H1 (cell line): ENCODE measurements around the gene SUGT1. TPM values are rescaled to one million over a fixed set of nuclear protein-coding genes. Genes with fewer than 3 reads are reported as not detected.

Experiments used
- CHD1 ChIP-seq: IDR thresholded peaks from 2 replicates; pipeline ENCODE4 v1.6.1; 2012; ENCODE audit warnings: low read depth, low read length, improper control_type of control experiment
- SP4 ChIP-seq: IDR thresholded peaks from 2 replicates; pipeline ENCODE4 v1.6.1; 2012; ENCODE audit warnings: low read length, inconsistent platforms
- polyA plus RNA-seq, 7 experiments: library from polyadenylated mRNA; depleted of rRNA in 3 of 7; stranded (reverse) in 5 of 7; unstranded in 2 of 7; fragments of >200 nt in 5 of 7; fragments of 200-250 nt in 2 of 7; gene quantifications; 1 replicate in 5 of 7; 2 replicates in 1 of 7; 4 replicates in 1 of 7; pipeline versions ENCODE4 v1.2.1 to v1.2.3, GENCODE V29; 2011 to 2013; ENCODE audit warnings: missing spikeins in 2 of 7, mixed read lengths in 2 of 7
- total RNA-seq: library from RNA; stranded (reverse); fragmentation: NEBNext Ultra II Directional; extraction: Animal tissue kit (Norgen Biotek cat#: 25700); gene quantifications from 2 replicates; pipeline ENCODE4 v1.2.1, GENCODE V29; 2021

SUGT1 gene
- total and polyA plus RNA-seq, 2 of the 8 experiments (the other 6 are each of a cell fraction or from before 2014, with no cell fraction given) = 21.0 to 99.4 TPM

GRCh38 chr13:52703482-52703881 is 50.8 kb downstream of the SUGT1 start (continued):
- TF ChIP-seq CHD1 (no peak), SP4 (no peak)
